HCT116 (cell line): Measurements from ENCODE around the gene SLC27A4.

Experiments
- CTCF ChIP-seq, 3 experiments: fragments of 200-600 bp in 1 of 3; sonication (generic) in 1 of 3; IDR thresholded peaks in 2 of 3; conservative IDR thresholded peaks in 1 of 3; 2 replicates each; pipeline ENCODE4 v1.5.1; 2012 to 2017; ENCODE audit warnings: low read depth in 2 of 3, low read length in 2 of 3, antibody characterized with exemption in 1 of 3, borderline replicate concordance in 1 of 3, control low read depth in 1 of 3, mild to moderate bottlenecking in 1 of 3, mixed read lengths in 1 of 3, mixed run types in 1 of 3, moderate library complexity in 1 of 3; ENCODE audit not compliant: insufficient read depth in 1 of 3
- EZH2 ChIP-seq: fragments of 200-600 bp; sonication (generic); IDR thresholded peaks from 2 replicates; pipeline ENCODE4 v1.6.1; 2017; ENCODE audit warnings: antibody characterized with exemption, mixed run types
- JUND ChIP-seq: IDR thresholded peaks from 2 replicates; pipeline ENCODE4 v1.6.1; 2012
- POLR2A ChIP-seq: IDR thresholded peaks from 2 replicates; pipeline ENCODE4 v1.7.0; 2011; ENCODE audit warnings: borderline replicate concordance; ENCODE audit not compliant: insufficient read depth, insufficient read length; ENCODE audit errors: extremely low read depth
- POLR2AphosphoS5 ChIP-seq: IDR thresholded peaks from 2 replicates; pipeline ENCODE4 v1.6.1; 2011; ENCODE audit warnings: mild to moderate bottlenecking, low read depth, low read length, moderate library complexity
- RAD21 ChIP-seq: IDR thresholded peaks from 2 replicates; pipeline ENCODE4 v1.6.1; 2012; ENCODE audit warnings: low read depth, mild to moderate bottlenecking
- SIN3A ChIP-seq: IDR thresholded peaks from 2 replicates; pipeline ENCODE4 v1.6.1; 2012; ENCODE audit warnings: low read depth
- SP1 ChIP-seq: IDR thresholded peaks from 2 replicates; pipeline ENCODE4 v1.6.1; 2012; ENCODE audit warnings: low read depth
- ZFX ChIP-seq: fragments of 450-650 bp; IDR thresholded peaks from 2 replicates; pipeline ENCODE4 v1.6.1; 2017
- TF ChIP-seq, protein P1 (sequence below): IDR thresholded peaks from 2 replicates; pipeline ENCODE4 v1.6.1; 2011; ENCODE audit warnings: mild to moderate bottlenecking, low read length, moderate library complexity; ENCODE audit not compliant: insufficient replicate concordance; ENCODE audit errors: extremely low read depth

DNA sequence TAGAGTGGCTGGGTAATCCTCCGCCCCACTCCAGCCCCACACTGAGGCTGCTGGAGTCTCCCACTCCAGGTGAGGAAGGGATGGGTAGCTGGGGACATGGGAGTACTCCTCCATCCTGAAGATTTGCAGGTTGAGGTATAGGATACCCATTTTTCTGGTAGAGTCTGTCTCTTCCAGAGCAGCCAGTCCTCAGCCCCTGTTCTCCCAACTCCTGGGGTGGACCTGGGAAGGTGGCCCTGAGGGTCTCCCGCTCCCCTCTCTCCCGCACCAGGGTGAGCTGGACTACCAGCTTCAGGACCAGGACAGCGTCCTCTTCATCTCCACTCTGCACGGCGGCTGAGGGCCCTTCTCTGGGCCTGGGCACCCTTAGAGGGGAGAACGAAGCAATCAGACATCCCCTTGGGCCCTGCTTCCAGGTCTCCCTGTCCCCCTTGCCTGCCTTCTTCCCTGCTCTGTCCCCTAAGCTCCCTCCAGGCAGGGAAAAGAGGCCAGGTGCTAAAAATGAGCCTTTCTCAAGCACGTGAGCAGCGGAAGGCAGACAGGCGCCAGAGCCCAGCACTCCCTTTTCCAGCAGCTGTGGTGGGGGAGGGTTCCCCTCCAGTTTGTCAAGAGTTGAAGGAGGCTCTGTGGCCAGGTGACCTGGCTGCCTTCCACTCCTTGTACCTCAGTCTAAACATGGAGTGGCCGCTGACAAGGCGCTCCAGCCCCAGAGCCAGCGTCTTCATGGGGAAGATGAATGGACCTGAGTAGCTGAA, 49.2 kb downstream of the SLC27A4 start:
- TF ChIP-seq CTCF (IDR thresholded peaks at IDR 0.05 in 2 of 3, conservative IDR thresholded peaks at IDR 0.05 in 1 of 3; ENCODE audit: borderline replicate concordance in 1 of 3, insufficient read depth in 1 of 3, low read depth in 2 of 3, low read length in 2 of 3), result no peak
- TF ChIP-seq POLR2AphosphoS5, result no peak
- no peak for TF ChIP-seq RAD21
- TF ChIP-seq SIN3A, result no peak
- TF ChIP-seq ZFX, result no peak
- TF ChIP-seq SP1, result no peak
- no peak for TF ChIP-seq POLR2A
- TF ChIP-seq JUND, result no peak
- no peak for TF ChIP-seq EZH2
- TF ChIP-seq, protein P1, sequence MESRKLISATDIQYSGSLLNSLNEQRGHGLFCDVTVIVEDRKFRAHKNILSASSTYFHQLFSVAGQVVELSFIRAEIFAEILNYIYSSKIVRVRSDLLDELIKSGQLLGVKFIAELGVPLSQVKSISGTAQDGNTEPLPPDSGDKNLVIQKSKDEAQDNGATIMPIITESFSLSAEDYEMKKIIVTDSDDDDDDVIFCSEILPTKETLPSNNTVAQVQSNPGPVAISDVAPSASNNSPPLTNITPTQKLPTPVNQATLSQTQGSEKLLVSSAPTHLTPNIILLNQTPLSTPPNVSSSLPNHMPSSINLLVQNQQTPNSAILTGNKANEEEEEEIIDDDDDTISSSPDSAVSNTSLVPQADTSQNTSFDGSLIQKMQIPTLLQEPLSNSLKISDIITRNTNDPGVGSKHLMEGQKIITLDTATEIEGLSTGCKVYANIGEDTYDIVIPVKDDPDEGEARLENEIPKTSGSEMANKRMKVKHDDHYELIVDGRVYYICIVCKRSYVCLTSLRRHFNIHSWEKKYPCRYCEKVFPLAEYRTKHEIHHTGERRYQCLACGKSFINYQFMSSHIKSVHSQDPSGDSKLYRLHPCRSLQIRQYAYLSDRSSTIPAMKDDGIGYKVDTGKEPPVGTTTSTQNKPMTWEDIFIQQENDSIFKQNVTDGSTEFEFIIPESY, result no peak
